Measurements from ENCODE around the gene TRPV5. TPM values are rescaled to one million over a fixed set of nuclear protein-coding genes. Genes with fewer than 3 reads are reported as not detected.

TRPV5 gene
- total RNA-seq, 1 donor from 2014 or later = not detected

- no peak for TF ChIP-seq CTCF (conservative IDR thresholded peaks at IDR 0.05)
- Mint-ChIP-seq H3K27me3 (peaks cover 16% of the 10 kb centered on the region), H3K9me3 (no peaks in the 10 kb centered on the region), H3K4me3 (no peak overlapping the region), H3K36me3 (no peaks in the 10 kb centered on the region), H3K27ac (no peak overlapping the region), H3K4me1 (ENCODE audit: unreplicated experiment) (no peaks in the 10 kb centered on the region)
- no peak for DNase-seq (ENCODE audit: extremely low spot score, unreplicated experiment)
Measured at GRCh38 chr7:142875456-142875855, 58.1 kb downstream of the TRPV5 start.

GRCh38 chr7:142874837-142875236 lies 58.7 kb downstream of the TRPV5 start:
- Mint-ChIP-seq H3K4me1 (ENCODE audit: unreplicated experiment) (no peaks in the 10 kb centered on the region), H3K4me3 (no peak overlapping the region)
- no peak for TF ChIP-seq CTCF (conservative IDR thresholded peaks at IDR 0.05)

GRCh38 chr7:142874409-142874808 lies 59.1 kb downstream of the TRPV5 start:
- H3K27ac Mint-ChIP-seq = no peak overlapping the region
- H3K4me3 Mint-ChIP-seq = no peak overlapping the region
- H3K4me1 Mint-ChIP-seq (ENCODE audit: unreplicated experiment) = no peaks in the 10 kb centered on the region
- no peaks in the 10 kb centered on the region for H3K9me3 Mint-ChIP-seq
- no peak for DNase-seq (ENCODE audit: extremely low spot score, unreplicated experiment)
- TF ChIP-seq CTCF (conservative IDR thresholded peaks at IDR 0.05) = no peak
- H3K36me3 Mint-ChIP-seq = no peaks in the 10 kb centered on the region
- peaks cover 9% of the 10 kb centered on the region for H3K27me3 Mint-ChIP-seq

More at GRCh38 chr7:142874837-142875236, 58.7 kb downstream of the TRPV5 start:
- no peaks in the 10 kb centered on the region for H3K9me3 Mint-ChIP-seq
- no peak overlapping the region for H3K27ac Mint-ChIP-seq
- H3K27me3 Mint-ChIP-seq = peaks cover 13% of the 10 kb centered on the region
- DNase-seq (ENCODE audit: extremely low spot score, unreplicated experiment) = no peak
- H3K36me3 Mint-ChIP-seq = no peaks in the 10 kb centered on the region

- no peak for TF ChIP-seq CTCF (conservative IDR thresholded peaks at IDR 0.05)
- DNase-seq (ENCODE audit: extremely low spot score, unreplicated experiment) = no peak
- H3K4me1 Mint-ChIP-seq (ENCODE audit: unreplicated experiment) = no peaks in the 10 kb centered on the region
- no peak overlapping the region for H3K4me3 Mint-ChIP-seq
- H3K9me3 Mint-ChIP-seq = no peaks in the 10 kb centered on the region
- peaks cover 4% of the 10 kb centered on the region for H3K27me3 Mint-ChIP-seq
- no peaks in the 10 kb centered on the region for H3K36me3 Mint-ChIP-seq
- H3K27ac Mint-ChIP-seq = no peak overlapping the region
Measured at GRCh38 chr7:142873871-142874270, 59.7 kb downstream of the TRPV5 start.

- Mint-ChIP-seq H3K9me3 (no peaks in the 10 kb centered on the region), H3K4me1 (ENCODE audit: unreplicated experiment) (no peaks in the 10 kb centered on the region), H3K27me3 (peaks cover 4% of the 10 kb centered on the region), H3K27ac (no peak overlapping the region), H3K36me3 (no peaks in the 10 kb centered on the region), H3K4me3 (no peak overlapping the region)
- peak; percentile 61 for TF ChIP-seq CTCF (conservative IDR thresholded peaks at IDR 0.05)
- no peak for DNase-seq (ENCODE audit: extremely low spot score, unreplicated experiment)
Measured at GRCh38 chr7:142873281-142873784, 60.2 kb downstream of the TRPV5 start.

Data from type B pancreatic cell (in vitro differentiated cells).